VCaP (cell line): ENCODE results near the gene ANTXR1.

ENCODE experiments used
- H3K27ac ChIP-seq: fragments of 450-650 bp; 2 replicates; pipeline ENCODE4 v1.5.1; 2017
- CTCF ChIP-seq: fragments of 450-650 bp; conservative IDR thresholded peaks from 2 replicates; pipeline ENCODE4 v1.5.1; 2017; ENCODE audit warnings: mild to moderate bottlenecking, moderate library complexity

Gene ANTXR1

GRCh38 chr2:69298862-69299261, 285.9 kb downstream of the ANTXR1 start:
- no peak for TF ChIP-seq CTCF
- H3K27ac ChIP-seq, result no peak overlapping the region
